Vagina (tissue), 2 donors: ENCODE data around the gene GRAMD1C.

ENCODE experiments used
- POLR2A ChIP-seq, 2 donors: fragments of 450-650 bp; IDR thresholded peaks; one replicate each; pipeline ENCODE4 v1.6.1; 2017; ENCODE audit warnings: antibody characterized with exemption in 2 of 2, mild to moderate bottlenecking in 2 of 2, moderate library complexity in 2 of 2
- POLR2AphosphoS5 ChIP-seq, 2 donors: sonication (generic); formaldehyde crosslinking; IDR thresholded peaks; one replicate each; pipeline ENCODE4 v1.9.0; 2017; ENCODE audit warnings: antibody characterized with exemption in 2 of 2, mild to moderate bottlenecking in 2 of 2, low read depth in 1 of 2; ENCODE audit not compliant: insufficient read depth in 1 of 2
- TF ChIP-seq, protein P1 (sequence below), 3 experiments: fragments of 450-650 bp in 2 of 3; fragments of 200-600 bp in 1 of 3; sonication (generic) in 1 of 3; IDR thresholded peaks; one replicate each; pipeline ENCODE4 v1.5.1; 2017 to 2019; ENCODE audit warnings: antibody characterized with exemption in 3 of 3, mild to moderate bottlenecking in 2 of 3, moderate library complexity in 2 of 3

DNA sequence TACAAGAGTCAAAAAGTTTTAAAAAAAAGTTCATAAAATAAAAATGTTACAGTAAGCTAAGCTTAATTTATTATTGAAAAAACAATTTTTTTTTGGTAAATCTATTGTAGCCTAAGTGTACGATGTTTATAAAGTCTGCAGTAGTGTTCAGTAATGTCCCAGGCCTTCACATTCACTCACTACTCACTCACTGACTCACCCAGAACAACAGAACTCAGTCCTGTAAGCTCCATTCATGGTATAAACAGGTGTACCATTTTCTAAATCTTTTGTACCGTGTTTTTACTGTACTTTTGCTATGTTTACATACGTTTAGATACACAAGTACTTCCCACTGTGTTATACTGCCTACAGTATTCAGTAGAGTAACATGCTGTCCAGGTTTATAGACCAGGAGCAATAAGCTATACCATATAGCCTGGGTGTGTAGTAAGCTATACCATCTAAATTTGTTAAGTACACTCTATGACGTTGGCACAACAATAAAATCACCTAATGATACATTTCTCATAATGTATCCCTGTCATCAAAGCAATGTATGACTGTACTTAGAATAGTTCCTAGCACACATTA, 68.1 kb downstream of the GRAMD1C start:
- TF ChIP-seq POLR2A (IDR thresholded peaks at IDR 0.05) (no peak), POLR2AphosphoS5 (IDR thresholded peaks at IDR 0.05; ENCODE audit: insufficient read depth in 1 of 2, low read depth in 1 of 2) (no peak)
- TF ChIP-seq, protein P1, sequence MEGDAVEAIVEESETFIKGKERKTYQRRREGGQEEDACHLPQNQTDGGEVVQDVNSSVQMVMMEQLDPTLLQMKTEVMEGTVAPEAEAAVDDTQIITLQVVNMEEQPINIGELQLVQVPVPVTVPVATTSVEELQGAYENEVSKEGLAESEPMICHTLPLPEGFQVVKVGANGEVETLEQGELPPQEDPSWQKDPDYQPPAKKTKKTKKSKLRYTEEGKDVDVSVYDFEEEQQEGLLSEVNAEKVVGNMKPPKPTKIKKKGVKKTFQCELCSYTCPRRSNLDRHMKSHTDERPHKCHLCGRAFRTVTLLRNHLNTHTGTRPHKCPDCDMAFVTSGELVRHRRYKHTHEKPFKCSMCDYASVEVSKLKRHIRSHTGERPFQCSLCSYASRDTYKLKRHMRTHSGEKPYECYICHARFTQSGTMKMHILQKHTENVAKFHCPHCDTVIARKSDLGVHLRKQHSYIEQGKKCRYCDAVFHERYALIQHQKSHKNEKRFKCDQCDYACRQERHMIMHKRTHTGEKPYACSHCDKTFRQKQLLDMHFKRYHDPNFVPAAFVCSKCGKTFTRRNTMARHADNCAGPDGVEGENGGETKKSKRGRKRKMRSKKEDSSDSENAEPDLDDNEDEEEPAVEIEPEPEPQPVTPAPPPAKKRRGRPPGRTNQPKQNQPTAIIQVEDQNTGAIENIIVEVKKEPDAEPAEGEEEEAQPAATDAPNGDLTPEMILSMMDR (IDR thresholded peaks at IDR 0.05): no peak
